Activated CD4-positive, alpha-beta memory T cell treated with anti-CD3 and anti-CD28 coated beads for 36 hours (primary cell): ENCODE results near the gene ADAMTS13. TPM values are rescaled to one million over a fixed set of nuclear protein-coding genes. Genes with fewer than 3 reads are reported as not detected.

Source experiments
- CTCF ChIA-PET: fragments of 350-600 bp; sonication (Branson Sonifier 250); formaldehyde crosslinking; loops from one replicate; lab custom pipeline; 2021; ENCODE audit warnings: antibody characterized with exemption, inconsistent platforms; lab: Charles Lee
- POLR2A ChIA-PET: fragments of 350-600 bp; sonication (Branson Sonifier 250); formaldehyde crosslinking; loops from one replicate; lab custom pipeline; 2021; ENCODE audit warnings: antibody characterized with exemption; lab: Charles Lee
- DNase-seq: peaks from one replicate; pipeline ENCODE4 v3.0.0-alpha.2; 2020
- H3K27ac Mint-ChIP-seq: one replicate; pipeline ENCODE4 v1.8.0; 2021; ENCODE audit warnings: mixed read lengths
- H3K27me3 Mint-ChIP-seq: one replicate; pipeline ENCODE4 v1.8.0; 2021; ENCODE audit warnings: mixed read lengths
- H3K36me3 Mint-ChIP-seq: one replicate; pipeline ENCODE4 v1.8.0; 2021; ENCODE audit warnings: mixed read lengths
- H3K4me1 Mint-ChIP-seq: one replicate; pipeline ENCODE4 v1.8.0; 2021; ENCODE audit warnings: low read depth, mixed read lengths
- H3K4me3 Mint-ChIP-seq: one replicate; pipeline ENCODE4 v1.8.0; 2021; ENCODE audit warnings: mild to moderate bottlenecking, mixed read lengths
- H3K9me3 Mint-ChIP-seq: one replicate; pipeline ENCODE4 v1.8.0; 2021; ENCODE audit warnings: mixed read lengths
- intact Hi-C: fragments of 100-400 bp; cut with micrococcal nuclease; formaldehyde crosslinking; loops from one replicate; pipeline ENCODE4 v1.15.1; 2023
- total RNA-seq, 2 experiments: library from RNA; stranded (reverse); gene quantifications; one replicate each; pipeline ENCODE4 v1.2.3, GENCODE V29; 2021

Gene ADAMTS13
- total RNA-seq, 2 experiments from 2014 or later, result 2.4 to 2.6 TPM

DNA sequence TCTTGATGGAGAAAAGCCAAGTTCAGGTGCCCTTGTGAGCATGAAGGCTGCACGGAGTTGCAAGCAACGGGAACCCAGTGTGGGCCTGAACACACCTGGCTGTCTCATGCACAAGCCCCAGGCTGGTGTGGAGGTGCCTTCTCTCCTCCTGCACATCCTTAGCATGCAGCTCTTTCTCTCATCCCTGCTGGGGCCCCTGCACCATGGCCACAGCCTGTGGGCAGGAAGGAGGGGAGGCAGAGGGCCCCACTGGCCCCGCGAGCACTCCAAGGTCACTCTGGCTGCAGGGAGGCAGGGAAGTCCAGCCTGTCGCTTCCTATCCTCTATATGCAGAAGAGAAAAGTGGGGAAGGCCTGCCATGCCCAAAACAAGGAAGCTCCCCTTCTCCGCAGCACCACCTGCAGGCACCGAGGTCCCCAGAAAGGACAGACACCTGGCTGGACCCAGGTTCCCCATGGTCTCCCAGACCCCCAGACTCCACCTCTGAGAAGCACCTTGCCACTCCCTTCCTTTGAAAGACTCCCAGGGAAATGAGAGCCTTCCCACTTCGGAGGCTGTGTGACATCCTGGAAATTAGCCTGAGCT, 27.4 kb upstream of the ADAMTS13 start:
- CTCF ChIA-PET, result interaction anchor here (0.5 kb wide), 1 partner anchor 52 kb away, joined by 3 read pairs; no protein-coding TSS in a partner anchor
- POLR2A ChIA-PET, result no interaction called here
- Mint-ChIP-seq H3K4me3 (no peak overlapping the region), H3K4me1 (no peaks in the 10 kb centered on the region), H3K36me3 (no peaks in the 10 kb centered on the region), H3K27me3 (peaks cover 8% of the 10 kb centered on the region), H3K9me3 (no peaks in the 10 kb centered on the region), H3K27ac (no peak overlapping the region)
- no peak for DNase-seq
- intact Hi-C loops, result no loop called here

DNA sequence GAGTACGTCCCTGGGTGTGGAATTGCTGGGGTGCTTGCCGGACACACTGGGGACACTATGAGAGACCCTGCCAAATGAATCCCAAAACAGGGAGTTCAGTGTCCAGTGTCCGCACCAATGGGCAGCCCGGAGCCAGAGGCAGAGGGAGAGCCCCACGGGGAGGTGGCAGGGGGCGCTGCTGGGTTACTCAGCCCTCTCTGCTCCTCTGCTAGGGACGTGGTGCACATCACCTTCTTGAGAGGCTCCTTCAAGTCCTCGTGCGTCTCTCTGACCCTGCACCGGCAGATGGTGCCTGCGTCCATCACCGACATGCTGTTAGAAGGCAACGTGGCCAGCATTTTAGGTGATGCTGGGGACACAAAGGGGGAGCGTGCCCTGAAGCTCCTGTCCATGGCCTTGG, 25.2 kb upstream of the ADAMTS13 start:
- H3K36me3 Mint-ChIP-seq, result no peaks in the 10 kb centered on the region
- CTCF ChIA-PET, result interaction anchor here (0.9 to 1.3 kb wide), 2 partner anchors 20 to 211 kb away, joined by 3 read pairs; no protein-coding TSS in a partner anchor
- no peak overlapping the region for H3K4me3 Mint-ChIP-seq
- no peaks in the 10 kb centered on the region for H3K4me1 Mint-ChIP-seq
- POLR2A ChIA-PET, result no interaction called here
- H3K27me3 Mint-ChIP-seq, result no peaks in the 10 kb centered on the region
- no peak overlapping the region for H3K27ac Mint-ChIP-seq
- no peaks in the 10 kb centered on the region for H3K9me3 Mint-ChIP-seq
- intact Hi-C loops, result no loop called here
- DNase-seq, result no peak

DNA sequence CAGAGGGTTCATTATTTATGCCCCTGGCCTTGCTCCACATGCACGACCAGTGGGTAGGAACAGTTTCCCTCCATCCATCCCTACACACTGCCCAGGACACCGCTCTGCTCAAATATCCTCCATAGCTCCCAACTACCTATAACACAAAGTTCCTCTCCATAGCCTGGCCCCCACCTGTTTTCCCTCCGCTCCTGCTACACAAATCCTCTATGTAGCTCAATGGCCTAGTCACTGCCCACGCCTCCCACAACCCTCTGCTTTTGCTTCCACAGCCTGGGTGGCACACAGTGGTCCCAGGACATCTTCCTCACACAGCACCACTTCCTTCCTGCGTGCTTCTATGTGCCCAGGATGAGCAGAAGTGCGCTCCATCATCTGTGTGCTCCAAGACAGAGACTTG, 24.8 kb upstream of the ADAMTS13 start:
- intact Hi-C loops, result no loop called here
- Mint-ChIP-seq H3K27me3 (no peaks in the 10 kb centered on the region), H3K4me1 (no peaks in the 10 kb centered on the region), H3K9me3 (no peaks in the 10 kb centered on the region), H3K4me3 (no peak overlapping the region), H3K36me3 (no peaks in the 10 kb centered on the region), H3K27ac (no peak overlapping the region)
- no peak for DNase-seq
- ChIA-PET CTCF (interaction anchor here (0.9 to 1.3 kb wide), 2 partner anchors 20 to 211 kb away, joined by 3 read pairs; no protein-coding TSS in a partner anchor), POLR2A (no interaction called here)

- DNase-seq, result no peak
- Mint-ChIP-seq H3K9me3 (no peaks in the 10 kb centered on the region), H3K36me3 (no peaks in the 10 kb centered on the region), H3K4me3 (no peak overlapping the region), H3K27me3 (no peaks in the 10 kb centered on the region), H3K27ac (no peak overlapping the region), H3K4me1 (no peaks in the 10 kb centered on the region)
- CTCF ChIA-PET, result interaction anchor here (1.3 kb wide), 1 partner anchor 21 kb away, joined by 3 read pairs; no protein-coding TSS in a partner anchor
- intact Hi-C loops, result no loop called here
- POLR2A ChIA-PET, result no interaction called here
These were observed 24.3 kb upstream of the ADAMTS13 start for GRCh38 chr9:133397895-133398294.

GRCh38 chr9:133400292-133400691, 21.9 kb upstream of the ADAMTS13 start:
- POLR2A ChIA-PET, result no interaction called here
- Mint-ChIP-seq H3K27ac (no peak overlapping the region), H3K4me3 (no peak overlapping the region), H3K27me3 (no peaks in the 10 kb centered on the region), H3K4me1 (peaks cover 4% of the 10 kb centered on the region), H3K36me3 (peaks cover 5% of the 10 kb centered on the region), H3K9me3 (no peaks in the 10 kb centered on the region)
- DNase-seq, result no peak
- intact Hi-C loops, result loop anchor here (5.0 to 10.0 kb wide), 3 partner anchors 45 to 215 kb away; partner anchors contain the start of genes SURF1 and SURF2
- CTCF ChIA-PET, result no interaction called here

DNA sequence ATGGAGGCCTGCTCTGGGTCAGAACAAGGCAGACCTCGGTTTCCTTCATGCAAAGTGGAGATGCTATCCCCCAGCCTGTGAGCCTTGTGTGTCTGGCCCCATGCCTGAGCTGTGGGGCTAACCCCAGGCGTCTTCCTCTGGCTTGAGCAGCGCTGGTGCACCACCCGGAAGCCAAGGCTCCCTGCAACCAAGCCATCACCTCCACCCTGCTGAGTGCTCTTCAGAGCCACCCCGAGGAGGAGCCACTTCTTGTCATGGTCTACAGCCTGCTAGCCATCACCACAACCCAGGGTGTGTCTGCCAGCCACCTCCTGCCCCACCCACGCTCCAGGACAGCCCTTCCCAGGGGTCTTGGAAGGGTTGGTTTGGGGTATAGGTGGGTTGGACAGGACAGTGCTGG, 20.6 kb upstream of the ADAMTS13 start:
- Mint-ChIP-seq H3K27ac (no peak overlapping the region), H3K4me1 (peaks cover 4% of the 10 kb centered on the region), H3K4me3 (no peak overlapping the region), H3K9me3 (no peaks in the 10 kb centered on the region), H3K27me3 (no peaks in the 10 kb centered on the region), H3K36me3 (peaks cover 17% of the 10 kb centered on the region)
- ChIA-PET POLR2A (interaction anchor here (0.7 to 1.5 kb wide), 2 partner anchors 25 to 53 kb away, joined by 3 to 5 read pairs; partner anchors contain the start of genes MED22 and RPL7A), CTCF (no interaction called here)
- no peak for DNase-seq
- intact Hi-C loops, result loop anchor here (5.0 to 10.0 kb wide), 3 partner anchors 47 to 217 kb away; partner anchors contain the start of genes SURF1 and SURF2

DNA sequence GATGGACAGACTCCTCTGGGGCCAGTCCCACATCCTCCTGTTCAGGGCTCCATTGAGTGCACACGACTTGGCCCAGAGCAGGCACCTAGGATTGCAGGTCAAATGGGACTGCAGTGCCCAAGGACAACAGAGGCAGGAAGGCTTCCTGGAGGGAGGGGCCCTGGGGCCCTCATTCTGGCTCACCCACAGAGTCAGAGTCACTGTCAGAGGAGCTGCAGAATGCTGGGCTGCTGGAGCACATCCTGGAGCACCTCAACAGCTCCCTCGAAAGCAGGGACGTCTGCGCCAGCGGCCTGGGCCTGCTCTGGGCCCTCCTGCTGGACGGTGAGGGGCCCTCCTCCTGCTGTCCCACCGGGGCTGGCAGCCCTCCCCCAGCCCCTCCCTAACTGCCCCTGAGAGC, 19.5 kb upstream of the ADAMTS13 start:
- H3K27ac Mint-ChIP-seq, result no peak overlapping the region
- H3K36me3 Mint-ChIP-seq, result peaks cover 26% of the 10 kb centered on the region
- peaks cover 13% of the 10 kb centered on the region for H3K4me1 Mint-ChIP-seq
- POLR2A ChIA-PET, result interaction anchor here (1.5 kb wide), 1 partner anchor 54 kb away, joined by 5 read pairs; the partner anchor contains the start of genes MED22 and RPL7A
- H3K27me3 Mint-ChIP-seq, result no peaks in the 10 kb centered on the region
- CTCF ChIA-PET, result interaction anchor here (0.6 to 2.4 kb wide), 4 partner anchors 26 to 84 kb away, joined by 3 to 8 read pairs (median 4); no protein-coding TSS in a partner anchor
- intact Hi-C loops, result loop anchor here (5.0 to 10.0 kb wide), 3 partner anchors 48 to 218 kb away; partner anchors contain the start of genes SURF1 and SURF2
- DNase-seq, result no peak
- H3K4me3 Mint-ChIP-seq, result no peak overlapping the region
- H3K9me3 Mint-ChIP-seq, result no peaks in the 10 kb centered on the region

GRCh38 chr9:133403766-133404453, 18.3 kb upstream of the ADAMTS13 start:
- H3K27ac Mint-ChIP-seq, result no peak overlapping the region
- DNase-seq, result peak; percentile 75
- ChIA-PET CTCF (interaction anchor here (0.8 to 2.4 kb wide), 10 partner anchors 46 to 218 kb away, joined by 3 to 8 read pairs (median 4); partner anchors contain the start of genes MED22, RPL7A, SURF1 and SURF2), POLR2A (interaction anchor here (0.9 to 1.0 kb wide), 2 partner anchors 12 to 29 kb away, joined by 3 read pairs; no protein-coding TSS in a partner anchor)
- H3K4me3 Mint-ChIP-seq, result no peak overlapping the region
- peaks cover 14% of the 10 kb centered on the region for H3K4me1 Mint-ChIP-seq
- H3K27me3 Mint-ChIP-seq, result no peaks in the 10 kb centered on the region
- H3K36me3 Mint-ChIP-seq, result peaks cover 27% of the 10 kb centered on the region
- H3K9me3 Mint-ChIP-seq, result no peaks in the 10 kb centered on the region
- intact Hi-C loops, result loop anchor here (5.0 to 10.0 kb wide), 3 partner anchors 49 to 219 kb away; partner anchors contain the start of genes SURF1 and SURF2

- Mint-ChIP-seq H3K9me3 (no peaks in the 10 kb centered on the region), H3K36me3 (peaks cover 27% of the 10 kb centered on the region), H3K4me1 (peaks cover 14% of the 10 kb centered on the region), H3K27ac (no peak overlapping the region), H3K4me3 (no peak overlapping the region), H3K27me3 (no peaks in the 10 kb centered on the region)
- POLR2A ChIA-PET, result interaction anchor here (0.9 kb wide), 1 partner anchor 29 kb away, joined by 3 read pairs; no protein-coding TSS in a partner anchor
- no peak for DNase-seq
- CTCF ChIA-PET, result interaction anchor here (0.8 to 2.4 kb wide), 9 partner anchors 46 to 218 kb away, joined by 3 to 8 read pairs (median 4); partner anchors contain the start of genes MED22, RPL7A, SURF1 and SURF2
- intact Hi-C loops, result loop anchor here (5.0 to 10.0 kb wide), 3 partner anchors 50 to 220 kb away; partner anchors contain the start of genes SURF1 and SURF2
These were observed 17.6 kb upstream of the ADAMTS13 start for GRCh38 chr9:133404454-133405002.

DNA sequence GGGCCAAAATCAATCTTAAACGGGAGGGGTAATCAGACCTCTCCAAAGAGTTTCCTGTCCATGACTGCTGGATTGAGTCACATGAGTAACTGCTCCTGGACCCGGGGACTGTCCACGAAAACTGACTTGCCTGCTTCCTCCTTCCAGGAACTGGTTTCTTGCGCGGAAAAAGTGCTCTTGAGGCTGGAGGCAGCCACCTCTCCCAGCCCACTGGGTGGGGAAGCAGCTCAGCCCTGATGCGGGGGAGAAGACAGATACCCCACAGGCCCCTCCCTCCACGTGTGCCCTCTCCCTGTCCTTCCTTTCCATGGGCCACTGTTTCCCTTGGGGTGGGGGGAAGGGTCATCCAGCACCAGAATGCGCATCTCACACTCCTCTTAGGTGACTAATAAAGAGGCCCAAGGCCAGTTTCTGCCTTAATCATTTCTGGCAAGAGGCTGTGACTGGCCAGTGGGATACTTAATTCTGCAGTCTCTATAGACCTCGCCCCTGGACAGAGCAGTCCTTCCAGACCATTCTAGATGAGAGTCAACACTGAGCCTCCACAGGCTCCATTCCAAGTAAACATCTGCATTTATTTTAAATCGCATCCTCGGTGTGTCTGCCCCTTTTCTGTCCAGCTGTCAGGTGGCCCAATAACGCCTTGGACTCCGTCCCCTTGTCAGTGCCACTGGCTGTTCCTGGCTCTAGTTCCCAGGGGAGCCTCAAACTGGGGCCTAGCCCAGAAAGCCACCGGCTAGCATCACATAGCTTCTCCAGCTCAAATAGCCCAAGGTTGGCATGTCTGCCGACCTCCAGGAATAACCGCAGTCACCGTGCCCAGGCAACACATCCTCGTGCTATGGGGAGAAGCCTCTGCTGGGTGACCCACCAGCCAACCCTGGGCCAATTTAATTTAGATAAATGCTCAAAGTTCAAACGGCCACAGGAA, 16.4 kb upstream of the ADAMTS13 start:
- H3K4me1 Mint-ChIP-seq, result peaks cover 14% of the 10 kb centered on the region
- POLR2A ChIA-PET, result no interaction called here
- H3K27ac Mint-ChIP-seq, result no peak overlapping the region
- no peaks in the 10 kb centered on the region for H3K9me3 Mint-ChIP-seq
- no peaks in the 10 kb centered on the region for H3K27me3 Mint-ChIP-seq
- H3K36me3 Mint-ChIP-seq, result peaks cover 35% of the 10 kb centered on the region
- no peak overlapping the region for H3K4me3 Mint-ChIP-seq
- intact Hi-C loops, result loop anchor here (1.0 to 10.0 kb wide), 3 partner anchors 51 to 221 kb away; partner anchors contain the start of genes SURF1 and SURF2
- DNase-seq, result no peak
- CTCF ChIA-PET, result interaction anchor here (0.9 to 1.2 kb wide), 3 partner anchors 11 to 81 kb away, joined by 3 to 7 read pairs (median 4); no protein-coding TSS in a partner anchor
